OCI-LY1 (cell line): ENCODE data around the gene PSME2.

Source experiments
- H2AFZ ChIP-seq: fragments of 200-600 bp; sonication (generic), shearing (Covaris generic); 2 replicates; pipeline ENCODE4 v1.6.0; 2014; ENCODE audit warnings: antibody characterized with exemption, mild to moderate bottlenecking, low read length
- H3F3A ChIP-seq: fragments of 200-600 bp; sonication (generic), shearing (Covaris generic); 2 replicates; pipeline ENCODE4 v1.6.0; 2014; ENCODE audit warnings: mild to moderate bottlenecking, antibody characterized with exemption, low read length, moderate library complexity; ENCODE audit not compliant: insufficient read depth
- H3K27ac ChIP-seq: fragments of 200-600 bp; sonication (generic); 2 replicates; pipeline ENCODE4 v1.5.1; 2014; ENCODE audit warnings: low read length, mixed run types, mild to moderate bottlenecking, low read depth; ENCODE audit not compliant: poor library complexity, severe bottlenecking
- H3K27me3 ChIP-seq: fragments of 200-600 bp; sonication (generic); 2 replicates; pipeline ENCODE4 v1.6.0; 2014; ENCODE audit warnings: antibody characterized with exemption, mild to moderate bottlenecking, low read length, moderate library complexity; ENCODE audit not compliant: insufficient read depth
- H3K36me3 ChIP-seq: fragments of 200-600 bp; sonication (generic); 2 replicates; pipeline ENCODE4 v1.6.1; 2014; ENCODE audit warnings: mild to moderate bottlenecking, antibody characterized with exemption, low read length, moderate library complexity, mixed read lengths; ENCODE audit not compliant: insufficient read depth
- H3K4me1 ChIP-seq: fragments of 200-600 bp; sonication (generic); 2 replicates; pipeline ENCODE4 v1.5.1; 2014; ENCODE audit warnings: mild to moderate bottlenecking, low read length, moderate library complexity; ENCODE audit not compliant: insufficient read depth, severe bottlenecking
- H3K4me2 ChIP-seq: fragments of 200-600 bp; sonication (generic), shearing (Covaris generic); 2 replicates; pipeline ENCODE4 v1.6.1; 2014; ENCODE audit warnings: low read length
- H3K4me3 ChIP-seq: fragments of 200-600 bp; sonication (generic); 2 replicates; pipeline ENCODE4 v1.5.1; 2014; ENCODE audit warnings: low read length, low read depth, mild to moderate bottlenecking, mixed read lengths; ENCODE audit not compliant: poor library complexity, severe bottlenecking
- H3K79me2 ChIP-seq: fragments of 200-600 bp; shearing (Covaris generic); 2 replicates; pipeline ENCODE4 v1.6.1; 2016; ENCODE audit warnings: mixed run types, low read length, mixed read lengths; ENCODE audit not compliant: insufficient read depth
- H3K9ac ChIP-seq: fragments of 200-600 bp; sonication (generic), shearing (Covaris generic); 2 replicates; pipeline ENCODE4 v1.6.1; 2014; ENCODE audit warnings: mild to moderate bottlenecking, low read length, mixed read lengths
- H3K9me2 ChIP-seq: fragments of 200-600 bp; sonication (generic), shearing (Covaris generic); 2 replicates; pipeline ENCODE4 v1.6.1; 2014; ENCODE audit warnings: low read depth, mild to moderate bottlenecking, low read length, mixed read lengths
- H3K9me3 ChIP-seq: fragments of 200-600 bp; shearing (Covaris generic); 2 replicates; pipeline ENCODE4 v1.6.1; 2014; ENCODE audit warnings: low read length, mixed read lengths
- H4K20me1 ChIP-seq: fragments of 200-600 bp; sonication (generic), shearing (Covaris generic); 2 replicates; pipeline ENCODE4 v1.6.0; 2016; ENCODE audit warnings: mild to moderate bottlenecking, low read length; ENCODE audit not compliant: insufficient read depth
- CTCF ChIP-seq: fragments of 200-600 bp; sonication (generic), shearing (Covaris generic); IDR thresholded peaks from 2 replicates; pipeline ENCODE4 v1.5.1; 2017; ENCODE audit warnings: mild to moderate bottlenecking, antibody characterized with exemption, low read length, moderate library complexity, mixed read lengths
- EZH2 ChIP-seq: fragments of 200-600 bp; sonication (generic), shearing (Covaris generic); IDR thresholded peaks from 2 replicates; pipeline ENCODE4 v1.8.0; 2017; ENCODE audit warnings: borderline replicate concordance, mixed run types, mild to moderate bottlenecking, antibody characterized with exemption, low read length, moderate library complexity, mixed read lengths

Gene PSME2

GRCh38 chr14:24157331-24157730, 10.9 kb upstream of the PSME2 start:
- Histone ChIP-seq H3K4me1 (peaks cover 16% of the 10 kb centered on the region), H3K4me3 (no peak overlapping the region), H3F3A (no peaks in the 10 kb centered on the region), H3K79me2 (no peaks in the 10 kb centered on the region), H2AFZ (no peak overlapping the region), H3K27me3 (no peaks in the 10 kb centered on the region), H3K9ac (no peak overlapping the region), H3K4me2 (no peak overlapping the region), H3K27ac (no peak overlapping the region), H4K20me1 (no peaks in the 10 kb centered on the region), H3K9me2 (no peaks in the 10 kb centered on the region), H3K36me3 (peaks cover 56% of the 10 kb centered on the region), H3K9me3 (no peaks in the 10 kb centered on the region)
- TF ChIP-seq EZH2 (no peak), CTCF (no peak)

GRCh38 chr14:24156840-24157239, 10.4 kb upstream of the PSME2 start:
- H3K9me3 ChIP-seq = no peaks in the 10 kb centered on the region
- H3K4me2 ChIP-seq = no peak overlapping the region
- H3K4me3 ChIP-seq = no peak overlapping the region
- peaks cover 12% of the 10 kb centered on the region for H3K4me1 ChIP-seq
- H3K36me3 ChIP-seq = peaks cover 55% of the 10 kb centered on the region
- H4K20me1 ChIP-seq = no peaks in the 10 kb centered on the region
- H3K9ac ChIP-seq = no peak overlapping the region
- no peaks in the 10 kb centered on the region for H3F3A ChIP-seq
- no peaks in the 10 kb centered on the region for H3K79me2 ChIP-seq
- no peaks in the 10 kb centered on the region for H3K27me3 ChIP-seq
- H3K9me2 ChIP-seq = no peaks in the 10 kb centered on the region
- TF ChIP-seq CTCF (no peak), EZH2 (no peak)
- no peak overlapping the region for H2AFZ ChIP-seq
- no peak overlapping the region for H3K27ac ChIP-seq

GRCh38 chr14:24155100-24155499, 8.7 kb upstream of the PSME2 start:
- H4K20me1 ChIP-seq = no peaks in the 10 kb centered on the region
- H3K27me3 ChIP-seq = no peaks in the 10 kb centered on the region
- no peak overlapping the region for H3K9ac ChIP-seq
- H2AFZ ChIP-seq = no peak overlapping the region
- no peaks in the 10 kb centered on the region for H3K79me2 ChIP-seq
- H3K4me3 ChIP-seq = no peak overlapping the region
- H3F3A ChIP-seq = no peaks in the 10 kb centered on the region
- H3K9me3 ChIP-seq = no peaks in the 10 kb centered on the region
- H3K9me2 ChIP-seq = no peaks in the 10 kb centered on the region
- H3K4me1 ChIP-seq = no peaks in the 10 kb centered on the region
- TF ChIP-seq EZH2 = no peak
- no peak for TF ChIP-seq CTCF
- no peak overlapping the region for H3K27ac ChIP-seq
- no peak overlapping the region for H3K4me2 ChIP-seq
- peaks cover 65% of the 10 kb centered on the region for H3K36me3 ChIP-seq
